RWPE1 (cell line): ENCODE measurements around the gene PHF23.
A peak's percentile ranks its signal among the peaks of the same experiment; 100 is the strongest.

ENCODE experiments used
- CTCF ChIA-PET: fragments of 350-600 bp; sonication (Branson Sonifier 250); formaldehyde crosslinking; extraction: SDS; loops from one replicate; lab custom pipeline; 2021; lab: Yijun Ruan, JAX
- POLR2A ChIA-PET: fragments of 400-600 bp; formaldehyde crosslinking; extraction: SDS; loops from one replicate; lab custom pipeline; 2020; ENCODE audit warnings: antibody characterized with exemption; ENCODE audit not compliant: low non-redundant PET; lab: Yijun Ruan, JAX
- DNase-seq: peaks from one replicate; pipeline ENCODE4 v3.0.0; 2012; ENCODE audit warnings: low spot score
- H3K27ac ChIP-seq: fragments of 450-650 bp; 2 replicates; pipeline ENCODE4 v1.5.1; 2017
- TF ChIP-seq, protein P1 (sequence below): fragments of 450-650 bp; conservative IDR thresholded peaks from 2 replicates; pipeline ENCODE4 v1.5.1; 2017; ENCODE audit warnings: low read depth, mild to moderate bottlenecking

The PHF23 gene

DNA sequence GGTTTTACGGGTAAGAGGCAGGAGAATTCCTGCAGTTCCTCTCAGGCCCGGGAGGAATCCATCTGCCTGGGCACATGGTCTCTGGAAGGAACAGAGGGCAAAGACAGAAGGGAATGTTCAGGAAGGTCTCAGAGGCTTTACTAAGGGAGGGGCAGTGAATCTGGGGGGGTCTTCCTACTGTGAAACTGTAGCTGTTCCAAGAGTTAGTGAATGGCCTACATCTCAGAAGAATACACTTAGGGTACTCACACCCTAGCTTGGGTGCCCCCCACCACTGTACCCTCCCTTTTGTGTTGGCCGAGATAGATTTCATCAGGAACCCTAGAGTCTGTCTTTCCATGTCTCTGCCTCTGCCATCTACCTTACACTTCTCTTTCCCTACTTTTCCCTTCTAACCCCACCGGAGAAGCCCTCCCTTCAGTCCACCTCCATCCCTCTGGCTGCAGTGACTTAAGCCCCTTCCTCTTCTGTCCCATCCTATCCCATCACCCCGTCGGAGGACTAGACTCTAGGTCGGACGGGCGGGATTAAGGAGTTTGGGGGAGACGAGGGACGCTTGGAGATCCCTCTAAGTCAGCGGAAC, 19.9 kb downstream of the PHF23 start:
- ChIA-PET CTCF (interaction anchor here (0.6 to 1.7 kb wide), 3 partner anchors 156 to 174 kb away, joined by 3 to 5 read pairs (median 4); no protein-coding TSS in a partner anchor), POLR2A (no interaction called here)
- peak overlapping the region; percentile 99 for H3K27ac ChIP-seq
- DNase-seq, result no peak
- TF ChIP-seq, protein P1, sequence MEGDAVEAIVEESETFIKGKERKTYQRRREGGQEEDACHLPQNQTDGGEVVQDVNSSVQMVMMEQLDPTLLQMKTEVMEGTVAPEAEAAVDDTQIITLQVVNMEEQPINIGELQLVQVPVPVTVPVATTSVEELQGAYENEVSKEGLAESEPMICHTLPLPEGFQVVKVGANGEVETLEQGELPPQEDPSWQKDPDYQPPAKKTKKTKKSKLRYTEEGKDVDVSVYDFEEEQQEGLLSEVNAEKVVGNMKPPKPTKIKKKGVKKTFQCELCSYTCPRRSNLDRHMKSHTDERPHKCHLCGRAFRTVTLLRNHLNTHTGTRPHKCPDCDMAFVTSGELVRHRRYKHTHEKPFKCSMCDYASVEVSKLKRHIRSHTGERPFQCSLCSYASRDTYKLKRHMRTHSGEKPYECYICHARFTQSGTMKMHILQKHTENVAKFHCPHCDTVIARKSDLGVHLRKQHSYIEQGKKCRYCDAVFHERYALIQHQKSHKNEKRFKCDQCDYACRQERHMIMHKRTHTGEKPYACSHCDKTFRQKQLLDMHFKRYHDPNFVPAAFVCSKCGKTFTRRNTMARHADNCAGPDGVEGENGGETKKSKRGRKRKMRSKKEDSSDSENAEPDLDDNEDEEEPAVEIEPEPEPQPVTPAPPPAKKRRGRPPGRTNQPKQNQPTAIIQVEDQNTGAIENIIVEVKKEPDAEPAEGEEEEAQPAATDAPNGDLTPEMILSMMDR, result no peak

DNA sequence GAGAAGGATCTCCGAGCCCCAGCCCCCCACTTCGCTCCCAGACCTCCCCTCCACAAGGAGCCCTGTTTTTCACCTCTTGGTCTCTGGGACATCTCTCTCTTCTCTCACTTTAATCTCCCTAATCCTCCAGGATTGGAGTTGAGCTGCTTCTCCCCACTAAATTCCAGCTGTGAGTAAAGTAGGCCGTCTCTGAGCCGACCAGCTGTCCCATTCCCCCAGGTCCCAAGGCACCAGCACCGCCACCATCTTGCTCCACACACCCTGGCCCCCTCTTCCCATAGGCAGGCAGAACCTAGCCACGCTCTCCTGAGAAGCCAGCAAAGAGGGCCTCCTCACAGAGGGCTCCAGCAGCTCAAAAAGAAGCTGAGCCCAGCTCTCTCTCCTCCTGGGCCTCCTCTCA, 20.5 kb downstream of the PHF23 start:
- TF ChIP-seq, protein P1, result no peak
- DNase-seq, result no peak
- ChIA-PET CTCF (interaction anchor here (0.6 to 1.7 kb wide), 2 partner anchors 156 to 173 kb away, joined by 4 to 5 read pairs; no protein-coding TSS in a partner anchor), POLR2A (no interaction called here)
- peak overlapping the region; percentile 99 for H3K27ac ChIP-seq

DNA sequence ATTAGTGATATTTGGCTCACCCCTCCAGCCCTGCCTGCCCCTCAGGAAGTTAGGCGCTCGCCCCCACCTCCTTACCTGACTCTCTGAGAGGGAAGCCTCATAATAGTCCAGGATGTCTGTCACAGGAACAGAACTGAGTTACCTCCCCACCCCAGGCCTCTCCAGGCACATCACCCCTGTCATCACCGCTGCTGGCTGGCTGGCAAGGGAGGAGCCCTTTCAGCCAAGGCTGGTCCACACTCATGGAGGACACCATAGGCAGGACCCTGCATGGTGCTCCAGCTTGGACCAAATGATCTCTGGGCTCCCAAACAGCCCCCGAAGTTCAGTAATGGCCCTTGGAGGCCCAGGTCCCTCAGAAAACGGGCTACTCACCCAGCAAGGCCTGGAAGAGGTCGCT, 21.1 kb downstream of the PHF23 start:
- CTCF ChIA-PET, result no interaction called here
- POLR2A ChIA-PET, result no interaction called here
- TF ChIP-seq, protein P1, result no peak
- peak overlapping the region; percentile 99 for H3K27ac ChIP-seq
- DNase-seq, result no peak

DNA sequence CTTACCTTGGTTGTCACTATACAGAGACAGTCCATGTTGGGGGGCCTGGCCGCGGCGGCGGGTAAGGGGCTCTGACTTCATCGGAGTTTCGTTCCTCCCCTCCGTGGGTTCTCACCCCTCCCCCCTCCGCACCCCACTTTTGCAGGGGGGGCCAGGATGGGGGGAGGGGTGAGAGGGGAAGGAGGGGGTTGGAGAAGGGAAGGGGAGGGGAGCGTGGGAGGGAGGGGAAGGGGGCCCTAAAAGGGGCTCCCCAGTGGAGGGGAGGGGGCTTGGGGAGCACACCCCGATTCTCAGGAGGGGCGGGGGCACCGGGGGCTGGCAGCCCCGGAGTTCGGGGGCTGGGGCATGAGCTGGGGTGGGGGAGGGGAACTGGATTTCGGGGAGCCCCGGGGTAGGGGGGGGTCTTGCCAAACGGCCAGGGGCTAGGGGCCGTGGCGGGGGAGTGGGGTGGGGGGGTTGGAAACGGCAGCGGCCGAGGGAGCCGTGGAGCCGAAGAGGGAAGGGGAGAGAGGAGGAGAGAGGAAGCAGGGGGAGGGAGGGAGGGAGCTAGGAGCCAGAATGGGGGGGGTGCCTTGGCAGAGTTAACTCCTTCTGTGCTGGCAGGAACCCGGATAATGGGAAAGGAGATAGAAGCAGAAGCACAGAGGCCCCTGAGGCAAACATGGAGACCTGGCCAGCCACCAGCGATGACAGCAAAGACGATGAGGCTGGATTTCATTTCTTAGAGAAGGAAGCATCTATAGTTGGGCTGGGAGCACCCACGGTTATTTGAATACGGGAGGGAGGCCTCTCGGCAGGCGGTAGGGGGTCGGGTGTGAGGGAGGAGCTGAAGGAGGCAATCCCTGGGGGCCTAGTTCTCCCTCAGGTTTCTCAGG, 21.9 kb downstream of the PHF23 start:
- peak overlapping the region; percentile 99 for H3K27ac ChIP-seq
- TF ChIP-seq, protein P1, result no peak
- ChIA-PET CTCF (no interaction called here), POLR2A (no interaction called here)
- DNase-seq, result no peak

DNA sequence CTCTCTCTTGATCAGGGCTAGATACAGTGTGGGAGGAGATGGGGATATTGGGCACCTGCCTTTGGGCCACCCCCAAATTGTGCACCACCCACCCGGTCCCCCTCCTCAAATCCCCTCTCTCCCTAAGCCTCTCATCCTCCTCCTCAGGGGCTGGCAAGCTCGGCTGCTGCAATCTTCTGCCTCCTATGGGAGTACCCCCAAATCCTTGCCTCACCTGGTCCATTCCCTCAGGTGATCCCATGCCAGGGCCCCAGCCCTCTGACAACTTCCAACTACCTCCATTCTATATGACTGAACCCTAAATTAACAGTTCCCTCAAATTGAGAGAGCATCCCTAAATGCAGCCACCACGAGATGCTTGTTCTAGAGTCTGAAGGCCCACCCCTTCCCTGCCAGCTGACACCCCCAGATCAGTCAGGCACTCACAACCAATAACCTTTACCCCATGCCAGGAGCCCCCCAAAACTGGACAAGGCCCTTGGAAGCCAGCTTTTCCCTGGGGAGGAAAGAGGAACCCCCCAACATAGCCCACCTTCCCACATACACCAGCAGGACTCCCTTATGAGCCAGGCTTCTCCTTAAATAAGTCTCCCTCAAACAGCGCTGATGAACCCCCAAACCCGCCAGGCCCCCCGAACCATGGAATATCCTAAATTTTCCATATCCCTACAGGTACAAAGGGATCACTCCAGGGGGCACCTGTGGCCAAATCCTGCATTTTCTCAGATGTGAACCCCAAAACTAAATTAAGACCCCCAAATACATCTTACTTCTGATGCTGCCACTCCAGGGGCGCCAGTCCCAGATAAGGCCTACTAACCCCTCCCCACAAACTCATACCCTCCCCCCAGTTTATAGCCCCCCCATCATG, 22.8 kb downstream of the PHF23 start:
- ChIA-PET POLR2A (no interaction called here), CTCF (interaction anchor here (0.6 to 1.4 kb wide), 2 partner anchors 8 to 171 kb away, joined by 3 to 4 read pairs; no protein-coding TSS in a partner anchor)
- no peak for DNase-seq
- H3K27ac ChIP-seq, result peak overlapping the region; percentile 99
- TF ChIP-seq, protein P1, result no peak
